Dendritic cell treated with granulocyte-macrophage colony-stimulating factor and Interleukin-4, amounts not matched to agents 40 ng/mL and 50 ng/mL, for 4 days (primary cell): Measurements from ENCODE around the gene BMERB1.
"Not testable (repeated sequence)": the region's sequence is repeated elsewhere in the genome, so short reads cannot be mapped to it uniquely, and the experiment has no call there.

Experiments used
- H3K27ac Mint-ChIP-seq: one replicate; pipeline ENCODE4 v1.8.0; 2022; ENCODE audit warnings: mild to moderate bottlenecking, mixed read lengths
- H3K27me3 Mint-ChIP-seq: one replicate; pipeline ENCODE4 v1.8.0; 2022; ENCODE audit warnings: mild to moderate bottlenecking, mixed read lengths
- H3K36me3 Mint-ChIP-seq: one replicate; pipeline ENCODE4 v1.8.0; 2022; ENCODE audit warnings: low read depth, mixed read lengths
- H3K4me1 Mint-ChIP-seq: one replicate; pipeline ENCODE4 v1.8.0; 2022; ENCODE audit warnings: low read depth, mixed read lengths
- H3K4me3 Mint-ChIP-seq: one replicate; pipeline ENCODE4 v1.8.0; 2022; ENCODE audit warnings: mild to moderate bottlenecking, moderate library complexity, mixed read lengths
- H3K9me3 Mint-ChIP-seq: one replicate; pipeline ENCODE4 v1.8.0; 2022; ENCODE audit warnings: mixed read lengths
- intact Hi-C: fragments of 100-400 bp; cut with micrococcal nuclease; formaldehyde crosslinking; loops from one replicate; pipeline ENCODE4 v1.15.0; 2022

The BMERB1 gene

GRCh38 chr16:15439521-15439920, 5.1 kb downstream of the BMERB1 start:
- Mint-ChIP-seq H3K27ac (no peak overlapping the region), H3K36me3 (no peaks in the 10 kb centered on the region)

DNA sequence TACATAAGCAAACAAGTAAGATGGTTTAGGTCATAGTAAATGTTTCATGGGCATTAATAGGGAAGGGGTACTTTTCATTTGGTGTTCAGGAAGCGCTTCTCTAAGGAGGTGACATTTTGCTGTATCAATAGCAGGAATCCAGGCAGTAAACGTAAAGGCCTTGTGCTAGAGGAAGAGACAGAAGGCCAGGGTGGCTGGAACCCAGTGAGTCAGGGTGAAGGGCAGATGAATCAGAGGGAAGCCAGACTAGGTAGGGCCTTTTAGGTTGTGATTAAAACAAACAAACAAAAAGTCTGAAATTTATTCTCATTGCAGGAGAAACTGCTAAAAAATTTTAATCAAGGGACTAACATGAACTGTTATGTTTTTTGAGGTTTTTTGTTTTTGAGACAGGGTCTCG, 6.5 kb downstream of the BMERB1 start:
- H3K4me3 Mint-ChIP-seq: no peak overlapping the region
- peaks cover 19% of the 10 kb centered on the region for H3K27me3 Mint-ChIP-seq
- no peaks in the 10 kb centered on the region for H3K4me1 Mint-ChIP-seq
- no peaks in the 10 kb centered on the region for H3K36me3 Mint-ChIP-seq
- H3K27ac Mint-ChIP-seq: no peak overlapping the region
- intact Hi-C loops: no loop called here
- peaks cover 10% of the 10 kb centered on the region for H3K9me3 Mint-ChIP-seq

More at GRCh38 chr16:15439521-15439920, 5.1 kb downstream of the BMERB1 start:
- Mint-ChIP-seq H3K4me1 (peaks cover 5% of the 10 kb centered on the region), H3K27me3 (peaks cover 32% of the 10 kb centered on the region), H3K4me3 (no peak overlapping the region), H3K9me3 (no peaks in the 10 kb centered on the region)
- intact Hi-C loops: no loop called here

GRCh38 chr16:15442140-15442539, 7.8 kb downstream of the BMERB1 start:
- H3K27me3 Mint-ChIP-seq: peaks cover 11% of the 10 kb centered on the region

DNA sequence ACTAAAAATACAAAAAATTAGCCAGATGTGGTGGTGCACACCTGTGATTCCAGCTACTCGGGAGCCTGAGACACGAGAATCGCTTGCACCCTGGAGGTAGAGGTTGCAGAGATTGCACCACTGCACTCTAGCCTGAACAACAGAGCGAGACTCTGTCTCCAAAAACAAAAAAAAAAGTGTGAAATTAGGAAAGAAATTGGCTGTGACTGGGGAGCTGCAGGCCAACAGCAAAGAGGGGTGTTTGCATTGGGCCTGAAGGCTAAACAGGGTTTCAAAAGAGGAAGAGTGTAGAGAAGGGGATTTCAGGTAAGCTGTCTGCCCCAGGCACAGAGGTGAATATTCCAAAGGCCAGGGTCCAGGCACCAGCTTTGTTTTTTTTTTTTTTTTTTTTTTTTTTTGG, 9.4 kb downstream of the BMERB1 start:
- Mint-ChIP-seq H3K4me1 (no peaks in the 10 kb centered on the region), H3K9me3 (peaks cover 10% of the 10 kb centered on the region), H3K36me3 (no peaks in the 10 kb centered on the region), H3K27me3 (peaks cover 5% of the 10 kb centered on the region), H3K4me3 (no peak overlapping the region), H3K27ac (no peak overlapping the region)
- intact Hi-C loops: no loop called here

More at GRCh38 chr16:15442140-15442539, 7.8 kb downstream of the BMERB1 start:
- intact Hi-C loops, H3K36me3 Mint-ChIP-seq, H3K4me3 Mint-ChIP-seq, H3K4me1 Mint-ChIP-seq, H3K27ac Mint-ChIP-seq: not testable (repeated sequence)
- H3K9me3 Mint-ChIP-seq: peaks cover 10% of the 10 kb centered on the region

DNA sequence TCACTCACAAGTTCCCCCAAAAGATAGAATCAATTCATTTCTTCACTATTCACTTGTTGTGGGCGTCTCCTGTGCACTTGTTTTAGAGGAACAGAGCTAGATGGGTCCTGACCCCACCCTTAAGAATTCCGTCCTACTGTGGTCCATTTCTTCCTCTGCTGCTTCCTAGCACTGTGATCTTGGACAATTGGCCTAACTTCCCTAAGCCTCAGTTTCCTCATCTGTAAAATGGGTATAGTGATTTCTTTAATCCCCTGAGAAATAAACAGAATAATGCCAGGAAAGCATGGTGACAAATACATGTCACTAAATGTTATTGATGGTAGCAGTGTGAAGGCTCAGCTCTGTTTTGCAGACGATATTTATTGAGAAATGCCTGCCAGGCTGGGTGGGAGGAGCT, 9.9 kb downstream of the BMERB1 start:
- Mint-ChIP-seq H3K27me3 (peaks cover 5% of the 10 kb centered on the region), H3K4me3 (no peak overlapping the region), H3K36me3 (no peaks in the 10 kb centered on the region), H3K9me3 (peaks cover 10% of the 10 kb centered on the region), H3K4me1 (no peaks in the 10 kb centered on the region), H3K27ac (no peak overlapping the region)
- intact Hi-C loops: no loop called here

- Mint-ChIP-seq H3K4me3 (no peak overlapping the region), H3K27ac (no peak overlapping the region), H3K27me3 (peaks cover 1% of the 10 kb centered on the region), H3K9me3 (peaks cover 10% of the 10 kb centered on the region), H3K36me3 (no peaks in the 10 kb centered on the region), H3K4me1 (no peaks in the 10 kb centered on the region)
- intact Hi-C loops: no loop called here
Observed at GRCh38 chr16:15445450-15445849, 11.1 kb downstream of the BMERB1 start.

DNA sequence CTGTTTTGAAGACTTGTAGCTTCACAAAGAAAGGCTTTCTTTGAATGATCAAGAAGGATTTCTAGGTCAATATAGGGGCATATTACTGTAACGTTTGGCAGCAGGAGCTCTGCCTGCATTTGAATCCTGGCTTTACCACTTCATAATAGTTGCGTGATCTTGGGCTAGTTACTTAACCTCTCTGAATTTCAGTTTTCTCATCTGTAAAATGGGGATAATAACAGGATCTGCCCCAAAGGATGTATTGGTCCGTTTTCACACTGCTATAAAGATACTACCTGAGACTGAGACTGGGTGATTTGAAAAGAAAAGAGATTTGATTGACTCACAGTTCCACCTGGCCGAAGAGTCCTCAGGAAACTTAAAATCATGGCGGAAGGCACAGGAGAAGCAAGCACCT, 12.5 kb downstream of the BMERB1 start:
- H3K36me3 Mint-ChIP-seq: no peaks in the 10 kb centered on the region
- intact Hi-C loops: no loop called here
- H3K4me1 Mint-ChIP-seq: peaks cover under 1% of the 10 kb centered on the region
- no peaks in the 10 kb centered on the region for H3K27me3 Mint-ChIP-seq
- no peak overlapping the region for H3K27ac Mint-ChIP-seq
- peaks cover 10% of the 10 kb centered on the region for H3K9me3 Mint-ChIP-seq
- H3K4me3 Mint-ChIP-seq: no peak overlapping the region

GRCh38 chr16:15450624-15451023, 16.2 kb downstream of the BMERB1 start:
- intact Hi-C loops: no loop called here
- H3K4me1 Mint-ChIP-seq: peaks cover 5% of the 10 kb centered on the region
- H3K27me3 Mint-ChIP-seq: peaks cover 2% of the 10 kb centered on the region
- no peaks in the 10 kb centered on the region for H3K36me3 Mint-ChIP-seq
- peaks cover 2% of the 10 kb centered on the region for H3K9me3 Mint-ChIP-seq
- no peak overlapping the region for H3K4me3 Mint-ChIP-seq
- H3K27ac Mint-ChIP-seq: no peak overlapping the region

DNA sequence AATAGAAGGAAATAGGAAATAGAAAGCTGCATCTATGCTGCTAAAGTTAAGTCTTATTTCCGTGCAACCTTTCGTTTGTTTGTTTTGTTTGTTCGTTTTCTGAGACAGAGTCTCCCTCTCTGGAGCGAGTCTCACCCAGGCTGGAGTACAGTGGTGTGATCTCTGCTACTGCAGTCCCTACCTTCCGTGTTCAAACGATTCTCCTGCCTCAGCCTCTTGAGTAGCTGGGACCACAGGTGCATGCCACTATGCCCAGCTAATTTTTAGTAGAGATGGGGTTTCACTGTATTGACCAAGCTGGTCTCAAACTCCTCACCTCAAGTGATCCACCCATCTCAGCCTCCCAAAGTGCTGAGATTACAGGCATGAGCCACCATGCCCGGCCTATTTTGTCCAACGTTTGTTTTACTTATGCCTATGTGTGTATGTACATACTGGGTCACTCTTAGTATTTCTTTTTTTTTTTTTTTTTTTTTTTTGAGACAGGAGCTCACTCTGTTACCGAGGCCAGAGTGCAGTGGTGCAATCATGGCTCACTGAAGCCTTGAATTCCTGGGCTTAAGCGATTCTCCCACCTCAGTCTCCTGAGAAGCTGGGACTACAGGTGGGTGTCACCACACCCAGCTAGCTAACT, 16.8 kb downstream of the BMERB1 start:
- intact Hi-C loops: no loop called here
- H3K9me3 Mint-ChIP-seq: no peaks in the 10 kb centered on the region
- no peaks in the 10 kb centered on the region for H3K36me3 Mint-ChIP-seq
- no peak overlapping the region for H3K27ac Mint-ChIP-seq
- H3K4me3 Mint-ChIP-seq: no peak overlapping the region
- peaks cover 2% of the 10 kb centered on the region for H3K27me3 Mint-ChIP-seq
- H3K4me1 Mint-ChIP-seq: peaks cover 5% of the 10 kb centered on the region

GRCh38 chr16:15452246-15452855, 18.0 kb downstream of the BMERB1 start:
- intact Hi-C loops: no loop called here

GRCh38 chr16:15453296-15453695, 18.9 kb downstream of the BMERB1 start:
- H3K4me3 Mint-ChIP-seq, H3K27ac Mint-ChIP-seq, H3K36me3 Mint-ChIP-seq, intact Hi-C loops, H3K9me3 Mint-ChIP-seq, H3K4me1 Mint-ChIP-seq, H3K27me3 Mint-ChIP-seq: not testable (repeated sequence)

More at GRCh38 chr16:15452246-15452855, 18.0 kb downstream of the BMERB1 start:
- H3K4me1 Mint-ChIP-seq: peaks cover 5% of the 10 kb centered on the region
- H3K27me3 Mint-ChIP-seq: peaks cover 3% of the 10 kb centered on the region
- no peaks in the 10 kb centered on the region for H3K36me3 Mint-ChIP-seq
- no peaks in the 10 kb centered on the region for H3K9me3 Mint-ChIP-seq
- no peak overlapping the region for H3K4me3 Mint-ChIP-seq
- H3K27ac Mint-ChIP-seq: no peak overlapping the region

- intact Hi-C loops, H3K4me1 Mint-ChIP-seq, H3K4me3 Mint-ChIP-seq: not testable (repeated sequence)
Observed at GRCh38 chr16:15454933-15455332, 20.5 kb downstream of the BMERB1 start.

DNA sequence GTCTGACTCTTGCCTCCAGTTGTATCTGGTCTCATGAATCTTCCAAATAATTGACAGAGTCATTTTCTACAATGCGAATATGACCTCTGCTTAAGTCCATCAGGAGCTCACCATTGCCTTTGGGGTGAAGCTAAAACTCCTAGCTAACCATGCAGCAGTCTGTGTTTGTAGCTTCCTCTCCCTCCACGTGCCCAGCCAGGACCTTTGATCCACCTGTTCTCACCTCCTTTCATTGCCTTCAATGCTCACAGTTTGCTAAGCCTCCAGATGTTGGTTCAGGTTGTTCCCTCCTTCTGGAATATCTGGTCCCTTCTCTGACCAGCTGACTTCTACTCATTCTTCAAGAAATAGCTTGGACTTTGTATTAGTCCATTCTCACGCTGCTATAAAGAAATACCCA, 23.0 kb downstream of the BMERB1 start:
- no peak overlapping the region for H3K4me3 Mint-ChIP-seq
- H3K9me3 Mint-ChIP-seq: no peaks in the 10 kb centered on the region
- H3K4me1 Mint-ChIP-seq: no peaks in the 10 kb centered on the region
- intact Hi-C loops: no loop called here
- no peaks in the 10 kb centered on the region for H3K36me3 Mint-ChIP-seq
- H3K27ac Mint-ChIP-seq: no peak overlapping the region
- peaks cover 15% of the 10 kb centered on the region for H3K27me3 Mint-ChIP-seq

More at GRCh38 chr16:15454933-15455332, 20.5 kb downstream of the BMERB1 start:
- not testable (repeated sequence) for H3K27ac Mint-ChIP-seq, H3K36me3 Mint-ChIP-seq, H3K9me3 Mint-ChIP-seq, H3K27me3 Mint-ChIP-seq

DNA sequence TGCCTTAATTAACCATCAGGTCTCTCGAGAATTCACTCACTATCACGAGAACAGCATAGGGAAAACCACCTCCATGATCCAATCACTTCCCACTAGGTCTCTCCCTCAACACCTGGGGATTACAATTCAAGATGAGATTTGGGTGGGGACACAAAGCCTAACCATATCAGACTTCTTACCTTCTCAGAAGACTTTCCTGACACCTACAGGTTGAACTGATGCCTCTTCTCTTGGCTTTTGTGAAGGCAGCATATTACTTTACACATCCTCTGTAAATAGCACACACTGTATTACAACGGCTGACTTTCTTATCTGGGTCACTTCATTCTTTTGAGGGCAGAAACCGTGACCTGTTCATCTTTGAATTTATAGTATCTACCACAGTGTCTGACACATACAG, 23.6 kb downstream of the BMERB1 start:
- no peaks in the 10 kb centered on the region for H3K9me3 Mint-ChIP-seq
- no peak overlapping the region for H3K27ac Mint-ChIP-seq
- no peak overlapping the region for H3K4me3 Mint-ChIP-seq
- H3K4me1 Mint-ChIP-seq: no peaks in the 10 kb centered on the region
- H3K36me3 Mint-ChIP-seq: no peaks in the 10 kb centered on the region
- intact Hi-C loops: no loop called here
- H3K27me3 Mint-ChIP-seq: peaks cover 14% of the 10 kb centered on the region

- H3K27me3 Mint-ChIP-seq: peaks cover 15% of the 10 kb centered on the region
- H3K9me3 Mint-ChIP-seq: no peaks in the 10 kb centered on the region
- H3K36me3 Mint-ChIP-seq: no peaks in the 10 kb centered on the region
- H3K27ac Mint-ChIP-seq: no peak overlapping the region
- no peak overlapping the region for H3K4me3 Mint-ChIP-seq
- no peaks in the 10 kb centered on the region for H3K4me1 Mint-ChIP-seq
- intact Hi-C loops: no loop called here
Observed at GRCh38 chr16:15459791-15460190, 25.4 kb downstream of the BMERB1 start.
